DND-41 (cell line): ENCODE results near the gene TCF4.

Source experiments
- ATAC-seq: fragments of 200-7000 bp; cut with Tn5 transposase; 3 replicates; pipeline ENCODE4 v1.9.1; 2021; ENCODE audit warnings: low read depth; ENCODE audit not compliant: insufficient read depth
- DNase-seq: peaks from one replicate; pipeline ENCODE4 v3.0.0-alpha.2; 2020
- H2AFZ ChIP-seq: 2 replicates; pipeline ENCODE4 v1.6.0; 2012; ENCODE audit warnings: low read depth, low read length
- H3K27ac ChIP-seq: 2 replicates; pipeline ENCODE4 v1.5.1; 2012; ENCODE audit warnings: low read length, inconsistent platforms
- H3K27me3 ChIP-seq: fragments of 200-600 bp; sonication (generic); 2 replicates; pipeline ENCODE4 v1.6.0; 2012; ENCODE audit warnings: low read length, mild to moderate bottlenecking, inconsistent platforms; ENCODE audit not compliant: insufficient read depth, poor library complexity
- H3K36me3 ChIP-seq: 2 replicates; pipeline ENCODE4 v1.5.1; 2012; ENCODE audit warnings: low read length, inconsistent platforms; ENCODE audit not compliant: insufficient read depth
- H3K4me1 ChIP-seq: 2 replicates; pipeline ENCODE4 v1.5.1; 2012; ENCODE audit warnings: mild to moderate bottlenecking, low read length; ENCODE audit not compliant: insufficient read depth
- H3K4me2 ChIP-seq: 2 replicates; pipeline ENCODE4 v1.6.0; 2012; ENCODE audit warnings: mild to moderate bottlenecking, moderate library complexity, low read length, inconsistent platforms; ENCODE audit not compliant: insufficient read depth
- H3K4me3 ChIP-seq, 2 experiments: fragments of 200-600 bp in 1 of 2; shearing (Covaris generic) in 1 of 2; 2 replicates each; pipeline ENCODE4 v1.5.1; 2012 to 2016; ENCODE audit warnings: inconsistent platforms in 2 of 2, low read length in 2 of 2, mild to moderate bottlenecking in 2 of 2, low read depth in 1 of 2, moderate library complexity in 1 of 2
- H3K79me2 ChIP-seq: 2 replicates; pipeline ENCODE4 v1.6.0; 2012; ENCODE audit warnings: low read length, inconsistent platforms; ENCODE audit not compliant: insufficient read depth
- H3K9ac ChIP-seq: 2 replicates; pipeline ENCODE4 v1.6.0; 2012; ENCODE audit warnings: low read depth, mild to moderate bottlenecking, inconsistent platforms, low read length, moderate library complexity
- H3K9me3 ChIP-seq: 2 replicates; pipeline ENCODE4 v1.5.1; 2012; ENCODE audit warnings: low read length, moderate library complexity, mild to moderate bottlenecking, inconsistent platforms; ENCODE audit not compliant: insufficient read depth, severe bottlenecking
- H4K20me1 ChIP-seq: 2 replicates; pipeline ENCODE4 v1.6.0; 2012; ENCODE audit warnings: low read length; ENCODE audit not compliant: insufficient read depth
- CTCF ChIP-seq: IDR thresholded peaks from 2 replicates; pipeline ENCODE4 v1.5.1; 2012; ENCODE audit warnings: borderline replicate concordance, low read length, moderate library complexity, mild to moderate bottlenecking; ENCODE audit not compliant: poor library complexity, severe bottlenecking; ENCODE audit errors: extremely low read depth
- EZH2 ChIP-seq: IDR thresholded peaks from 3 replicates; pipeline ENCODE4 v1.6.1; 2012; ENCODE audit warnings: borderline replicate concordance, low read depth, mild to moderate bottlenecking, moderate library complexity, low read length, inconsistent platforms; ENCODE audit not compliant: severe bottlenecking

The TCF4 gene

DNA sequence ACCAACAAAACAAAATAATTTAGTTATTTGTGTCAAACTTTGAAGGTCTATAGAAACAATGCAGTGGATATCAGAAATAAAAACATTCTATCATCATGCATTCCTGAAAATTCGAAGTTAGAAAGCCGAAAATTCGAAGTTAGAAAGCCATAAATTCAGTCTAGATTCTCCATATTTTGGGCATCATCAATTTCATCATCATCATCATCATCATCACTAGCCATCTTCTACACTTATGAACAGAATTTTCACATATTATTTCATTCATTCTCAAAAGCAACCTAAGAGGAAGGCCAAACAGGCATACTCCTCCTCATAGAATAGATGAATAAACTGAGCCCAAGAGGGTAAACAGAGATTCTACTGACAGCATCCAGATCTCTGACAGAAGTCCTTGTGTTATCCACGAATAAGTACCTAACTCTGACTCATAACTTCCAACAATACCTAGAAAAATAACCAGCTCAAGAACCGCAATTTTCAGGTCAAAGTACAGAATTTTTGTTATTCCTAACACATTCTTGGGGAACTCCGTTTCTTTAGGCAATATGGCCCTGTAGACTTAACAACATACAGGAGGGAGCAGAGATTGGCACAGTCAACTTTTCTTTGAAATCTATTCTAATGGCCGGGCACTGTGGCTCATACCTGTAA is 84.7 kb downstream of the TCF4 start:
- Histone ChIP-seq H4K20me1 (no peaks in the 10 kb centered on the region), H3K79me2 (no peaks in the 10 kb centered on the region), H3K9me3 (no peaks in the 10 kb centered on the region), H3K36me3 (no peaks in the 10 kb centered on the region), H3K4me3 (no peak overlapping the region), H3K27me3 (no peaks in the 10 kb centered on the region), H2AFZ (no peak overlapping the region), H3K4me2 (no peak overlapping the region), H3K4me1 (peaks cover 11% of the 10 kb centered on the region), H3K9ac (no peak overlapping the region), H3K27ac (no peak overlapping the region)
- ATAC-seq = no peak
- TF ChIP-seq CTCF = no peak
- no peak for TF ChIP-seq EZH2
- no peak for DNase-seq

DNA sequence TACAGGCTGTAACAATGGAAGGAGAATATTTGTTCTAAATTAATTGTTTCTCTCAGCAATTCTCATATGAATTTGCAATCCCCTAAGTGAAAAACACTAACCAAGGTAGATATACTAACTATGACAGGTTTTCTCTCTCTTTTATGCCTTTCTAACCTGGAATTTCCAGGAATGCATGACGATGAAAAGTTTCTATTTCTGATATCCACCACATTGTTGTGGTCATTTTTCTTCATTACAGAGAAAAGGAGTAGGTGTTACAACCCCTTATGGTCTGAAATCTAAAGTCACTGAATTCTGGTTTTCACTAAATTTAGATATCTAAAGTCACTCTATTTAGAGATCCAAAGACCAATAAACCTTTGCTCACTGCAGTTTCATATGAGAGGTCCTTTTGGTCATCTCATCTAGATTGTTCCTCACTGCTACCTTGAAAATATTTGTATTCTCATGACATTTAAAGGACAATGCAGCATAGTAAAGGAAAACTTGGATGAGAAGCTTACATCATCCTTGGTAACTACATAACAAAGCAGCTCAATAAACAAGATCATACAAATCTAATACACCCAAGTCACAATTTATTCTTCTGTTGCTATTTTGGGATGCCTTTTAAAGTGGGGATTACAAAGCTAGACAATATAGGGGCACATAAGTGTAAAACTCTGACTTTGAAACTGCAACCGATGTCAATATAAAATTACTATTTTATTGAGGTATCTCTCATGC is 85.8 kb downstream of the TCF4 start:
- no peak for ATAC-seq
- H2AFZ ChIP-seq = no peak overlapping the region
- no peak overlapping the region for H3K4me2 ChIP-seq
- H3K4me1 ChIP-seq = peaks cover 11% of the 10 kb centered on the region
- no peak overlapping the region for H3K27ac ChIP-seq
- no peaks in the 10 kb centered on the region for H3K9me3 ChIP-seq
- no peak overlapping the region for H3K4me3 ChIP-seq
- H3K9ac ChIP-seq = no peak overlapping the region
- no peaks in the 10 kb centered on the region for H3K36me3 ChIP-seq
- no peak for TF ChIP-seq EZH2
- H4K20me1 ChIP-seq = 0 out of 2 replicates have a peak, but pooled peaks cover 4% of the 10 kb centered on the region
- H3K27me3 ChIP-seq = no peaks in the 10 kb centered on the region
- no peaks in the 10 kb centered on the region for H3K79me2 ChIP-seq
- no peak for DNase-seq

DNA sequence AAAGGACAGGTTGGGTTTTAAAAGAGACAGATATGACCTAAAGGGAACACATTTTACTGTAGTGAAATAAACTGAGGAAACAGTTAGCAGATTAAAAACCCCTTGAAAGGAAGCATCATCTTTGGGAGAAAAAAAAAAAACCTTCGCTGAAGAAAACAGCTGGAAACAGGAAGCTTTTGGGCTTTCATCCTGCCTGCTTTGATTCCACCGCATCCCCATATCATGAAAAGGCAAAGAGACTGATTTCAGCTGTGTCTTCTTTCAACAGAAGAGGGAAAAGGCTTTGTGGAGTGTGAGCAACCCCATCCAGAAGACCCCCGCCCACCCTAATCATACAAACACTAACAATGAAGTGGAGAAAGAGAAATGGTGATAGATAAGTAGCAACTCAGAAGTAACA is 86.4 kb downstream of the TCF4 start:
- H3K4me3 ChIP-seq = no peak overlapping the region
- DNase-seq (peak; percentile 33), ATAC-seq (peak; percentile 57)
- H3K9ac ChIP-seq = no peak overlapping the region
- H3K79me2 ChIP-seq = no peaks in the 10 kb centered on the region
- no peaks in the 10 kb centered on the region for H3K27me3 ChIP-seq
- H3K4me2 ChIP-seq = no peak overlapping the region
- H4K20me1 ChIP-seq = 0 out of 2 replicates have a peak, but pooled peaks cover 4% of the 10 kb centered on the region
- no peak overlapping the region for H2AFZ ChIP-seq
- no peak overlapping the region for H3K27ac ChIP-seq
- TF ChIP-seq CTCF (no peak), EZH2 (no peak)
- no peaks in the 10 kb centered on the region for H3K36me3 ChIP-seq
- peaks cover 11% of the 10 kb centered on the region for H3K4me1 ChIP-seq
- no peaks in the 10 kb centered on the region for H3K9me3 ChIP-seq
